ENCODE data around the gene RALB. TPM values are rescaled to one million over a fixed set of nuclear protein-coding genes. Genes with fewer than 3 reads are reported as not detected.
A peak's percentile ranks its signal among the peaks of the same experiment; 100 is the strongest.

RALB gene
- total RNA-seq, 1 experiment from 2014 or later, result 17.1 TPM

DNA sequence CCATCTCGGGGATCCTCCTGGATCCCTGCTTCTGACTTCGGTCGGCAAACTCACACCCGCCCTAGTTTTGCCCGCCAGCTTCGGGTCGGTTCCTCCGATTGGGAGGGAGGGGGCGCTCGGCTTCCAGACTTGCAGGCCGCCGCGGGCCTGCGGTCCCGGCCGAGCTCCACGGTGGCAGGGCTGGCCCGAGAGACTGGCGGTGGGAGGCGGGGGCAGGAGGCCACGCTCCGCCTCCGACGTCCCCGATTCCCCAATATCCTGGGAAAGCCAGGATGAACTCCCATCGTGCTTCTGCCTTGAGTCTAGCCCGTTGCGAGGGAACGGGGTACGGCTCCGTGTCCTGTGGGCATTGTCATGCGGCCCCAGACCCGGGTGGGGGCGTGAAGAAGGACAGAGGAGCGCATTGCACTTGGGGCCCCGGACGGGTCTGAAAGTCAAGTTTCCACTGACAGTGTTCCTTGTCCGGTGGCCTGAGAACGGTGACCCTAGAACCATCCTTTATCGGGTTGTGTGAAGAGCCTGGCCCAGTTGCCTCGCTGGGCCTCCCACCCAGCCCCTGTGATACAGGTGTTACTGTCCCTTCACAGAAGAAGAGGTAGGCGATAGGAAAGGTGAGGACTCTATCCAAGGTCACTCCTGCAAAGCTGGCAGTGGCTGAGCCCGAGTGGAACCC, 90.9 kb downstream of the RALB start (continued):
- TF ChIP-seq, protein P1, sequence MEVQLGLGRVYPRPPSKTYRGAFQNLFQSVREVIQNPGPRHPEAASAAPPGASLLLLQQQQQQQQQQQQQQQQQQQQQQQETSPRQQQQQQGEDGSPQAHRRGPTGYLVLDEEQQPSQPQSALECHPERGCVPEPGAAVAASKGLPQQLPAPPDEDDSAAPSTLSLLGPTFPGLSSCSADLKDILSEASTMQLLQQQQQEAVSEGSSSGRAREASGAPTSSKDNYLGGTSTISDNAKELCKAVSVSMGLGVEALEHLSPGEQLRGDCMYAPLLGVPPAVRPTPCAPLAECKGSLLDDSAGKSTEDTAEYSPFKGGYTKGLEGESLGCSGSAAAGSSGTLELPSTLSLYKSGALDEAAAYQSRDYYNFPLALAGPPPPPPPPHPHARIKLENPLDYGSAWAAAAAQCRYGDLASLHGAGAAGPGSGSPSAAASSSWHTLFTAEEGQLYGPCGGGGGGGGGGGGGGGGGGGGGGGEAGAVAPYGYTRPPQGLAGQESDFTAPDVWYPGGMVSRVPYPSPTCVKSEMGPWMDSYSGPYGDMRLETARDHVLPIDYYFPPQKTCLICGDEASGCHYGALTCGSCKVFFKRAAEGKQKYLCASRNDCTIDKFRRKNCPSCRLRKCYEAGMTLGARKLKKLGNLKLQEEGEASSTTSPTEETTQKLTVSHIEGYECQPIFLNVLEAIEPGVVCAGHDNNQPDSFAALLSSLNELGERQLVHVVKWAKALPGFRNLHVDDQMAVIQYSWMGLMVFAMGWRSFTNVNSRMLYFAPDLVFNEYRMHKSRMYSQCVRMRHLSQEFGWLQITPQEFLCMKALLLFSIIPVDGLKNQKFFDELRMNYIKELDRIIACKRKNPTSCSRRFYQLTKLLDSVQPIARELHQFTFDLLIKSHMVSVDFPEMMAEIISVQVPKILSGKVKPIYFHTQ (CRISPR knock-in tag; IDR thresholded peaks at IDR 0.05), result no peak
- TF ChIP-seq TP53 (CRISPR knock-in tag; IDR thresholded peaks at IDR 0.05) (no peak), NFATC4 (CRISPR knock-in tag; IDR thresholded peaks at IDR 0.05) (no peak), ZNF423 (CRISPR knock-in tag; IDR thresholded peaks at IDR 0.05) (no peak), JAZF1 (CRISPR knock-in tag; IDR thresholded peaks at IDR 0.05) (no peak), SP1 (CRISPR knock-in tag; conservative IDR thresholded peaks at IDR 0.05) (peak; percentile 56)
- TF ChIP-seq, protein P2, sequence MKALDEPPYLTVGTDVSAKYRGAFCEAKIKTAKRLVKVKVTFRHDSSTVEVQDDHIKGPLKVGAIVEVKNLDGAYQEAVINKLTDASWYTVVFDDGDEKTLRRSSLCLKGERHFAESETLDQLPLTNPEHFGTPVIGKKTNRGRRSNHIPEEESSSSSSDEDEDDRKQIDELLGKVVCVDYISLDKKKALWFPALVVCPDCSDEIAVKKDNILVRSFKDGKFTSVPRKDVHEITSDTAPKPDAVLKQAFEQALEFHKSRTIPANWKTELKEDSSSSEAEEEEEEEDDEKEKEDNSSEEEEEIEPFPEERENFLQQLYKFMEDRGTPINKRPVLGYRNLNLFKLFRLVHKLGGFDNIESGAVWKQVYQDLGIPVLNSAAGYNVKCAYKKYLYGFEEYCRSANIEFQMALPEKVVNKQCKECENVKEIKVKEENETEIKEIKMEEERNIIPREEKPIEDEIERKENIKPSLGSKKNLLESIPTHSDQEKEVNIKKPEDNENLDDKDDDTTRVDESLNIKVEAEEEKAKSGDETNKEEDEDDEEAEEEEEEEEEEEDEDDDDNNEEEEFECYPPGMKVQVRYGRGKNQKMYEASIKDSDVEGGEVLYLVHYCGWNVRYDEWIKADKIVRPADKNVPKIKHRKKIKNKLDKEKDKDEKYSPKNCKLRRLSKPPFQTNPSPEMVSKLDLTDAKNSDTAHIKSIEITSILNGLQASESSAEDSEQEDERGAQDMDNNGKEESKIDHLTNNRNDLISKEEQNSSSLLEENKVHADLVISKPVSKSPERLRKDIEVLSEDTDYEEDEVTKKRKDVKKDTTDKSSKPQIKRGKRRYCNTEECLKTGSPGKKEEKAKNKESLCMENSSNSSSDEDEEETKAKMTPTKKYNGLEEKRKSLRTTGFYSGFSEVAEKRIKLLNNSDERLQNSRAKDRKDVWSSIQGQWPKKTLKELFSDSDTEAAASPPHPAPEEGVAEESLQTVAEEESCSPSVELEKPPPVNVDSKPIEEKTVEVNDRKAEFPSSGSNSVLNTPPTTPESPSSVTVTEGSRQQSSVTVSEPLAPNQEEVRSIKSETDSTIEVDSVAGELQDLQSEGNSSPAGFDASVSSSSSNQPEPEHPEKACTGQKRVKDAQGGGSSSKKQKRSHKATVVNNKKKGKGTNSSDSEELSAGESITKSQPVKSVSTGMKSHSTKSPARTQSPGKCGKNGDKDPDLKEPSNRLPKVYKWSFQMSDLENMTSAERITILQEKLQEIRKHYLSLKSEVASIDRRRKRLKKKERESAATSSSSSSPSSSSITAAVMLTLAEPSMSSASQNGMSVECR (CRISPR knock-in tag; IDR thresholded peaks at IDR 0.05; ENCODE audit: borderline replicate concordance), result no peak
- TF ChIP-seq, protein P3, sequence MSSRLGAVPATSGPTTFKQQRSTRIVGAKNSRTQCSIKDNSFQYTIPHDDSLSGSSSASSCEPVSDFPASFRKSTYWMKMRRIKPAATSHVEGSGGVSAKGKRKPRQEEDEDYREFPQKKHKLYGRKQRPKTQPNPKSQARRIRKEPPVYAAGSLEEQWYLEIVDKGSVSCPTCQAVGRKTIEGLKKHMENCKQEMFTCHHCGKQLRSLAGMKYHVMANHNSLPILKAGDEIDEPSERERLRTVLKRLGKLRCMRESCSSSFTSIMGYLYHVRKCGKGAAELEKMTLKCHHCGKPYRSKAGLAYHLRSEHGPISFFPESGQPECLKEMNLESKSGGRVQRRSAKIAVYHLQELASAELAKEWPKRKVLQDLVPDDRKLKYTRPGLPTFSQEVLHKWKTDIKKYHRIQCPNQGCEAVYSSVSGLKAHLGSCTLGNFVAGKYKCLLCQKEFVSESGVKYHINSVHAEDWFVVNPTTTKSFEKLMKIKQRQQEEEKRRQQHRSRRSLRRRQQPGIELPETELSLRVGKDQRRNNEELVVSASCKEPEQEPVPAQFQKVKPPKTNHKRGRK (CRISPR knock-in tag; IDR thresholded peaks at IDR 0.05; ENCODE audit: borderline replicate concordance), result no peak

Other genes with a start within 250 kb of the RALB start
- 34.9 to 40.0 TPM (median 37.7 TPM) in 3 replicates for gene EPB41L5, start 239.8 kb upstream of the RALB start, total RNA-seq (2021)
- 9.9 to 14.9 TPM (median 14.3 TPM) in 3 replicates for gene TMEM185B, start 29.5 kb upstream of the RALB start, total RNA-seq (2021)
- gene INHBB, start 93.3 kb downstream of the RALB start, total RNA-seq (2021), result 0.14 to 0.26 TPM (median 0.21 TPM) in 3 replicates